ENCODE data around the gene ZGRF1. TPM values are rescaled to one million over a fixed set of nuclear protein-coding genes. Genes with fewer than 3 reads are reported as not detected.
A peak's percentile ranks its signal among the peaks of the same experiment; 100 is the strongest.
"Not testable (repeated sequence)": the region's sequence is repeated elsewhere in the genome, so short reads cannot be mapped to it uniquely, and the experiment has no call there.

The ZGRF1 gene
- polyA plus RNA-seq, 1 experiment = 2.0 TPM

GRCh38 chr4:112557676-112558411 lies 78.9 kb downstream of the ZGRF1 start:
- H3K4me3 ChIP-seq (ENCODE audit: low read depth, low read length) = no peak overlapping the region
- no peaks in the 10 kb centered on the region for H3K27me3 ChIP-seq (ENCODE audit: control insufficient read depth, insufficient read depth, low read length)
- no peak for TF ChIP-seq CTCF (IDR thresholded peaks at IDR 0.05; ENCODE audit: low read depth, low read length)
- no peaks in the 10 kb centered on the region for H3K9me3 ChIP-seq (ENCODE audit: control insufficient read depth, insufficient read depth, low read length)
- CTCF ChIA-PET = no interaction called here
- no peak for DNase-seq (ENCODE audit: low read depth, low spot score)
- no peak overlapping the region for H3K27ac ChIP-seq (ENCODE audit: low read depth, low read length)
- POLR2A ChIA-PET = no interaction called here

- H3K27ac ChIP-seq (ENCODE audit: low read depth, low read length); H3K9me3 ChIP-seq (ENCODE audit: control insufficient read depth, insufficient read depth, low read length); H3K27me3 ChIP-seq (ENCODE audit: control insufficient read depth, insufficient read depth, low read length); DNase-seq (ENCODE audit: low read depth, low spot score); H3K4me3 ChIP-seq (ENCODE audit: low read depth, low read length); POLR2A ChIA-PET: not testable (repeated sequence)
- CTCF ChIA-PET = interaction anchor here (1.3 kb wide), 1 partner anchor 9 kb away, joined by 3 read pairs; no protein-coding TSS in a partner anchor
Measured at GRCh38 chr4:112554271-112554670, 82.4 kb downstream of the ZGRF1 start.

GRCh38 chr4:112552668-112553067 lies 84.0 kb downstream of the ZGRF1 start:
- no peak overlapping the region for H3K4me3 ChIP-seq (ENCODE audit: low read depth, low read length)
- peak; percentile 33 for DNase-seq (ENCODE audit: low read depth, low spot score)
- no peaks in the 10 kb centered on the region for H3K9me3 ChIP-seq (ENCODE audit: control insufficient read depth, insufficient read depth, low read length)
- no peak for TF ChIP-seq CTCF (IDR thresholded peaks at IDR 0.05; ENCODE audit: low read depth, low read length)
- CTCF ChIA-PET = interaction anchor here (0.9 to 1.5 kb wide), 3 partner anchors 10 to 225 kb away, joined by 3 to 8 read pairs (median 5); no protein-coding TSS in a partner anchor
- H3K27me3 ChIP-seq (ENCODE audit: control insufficient read depth, insufficient read depth, low read length) = no peaks in the 10 kb centered on the region
- peak overlapping the region; percentile 43 for H3K27ac ChIP-seq (ENCODE audit: low read depth, low read length)
- POLR2A ChIA-PET = no interaction called here

GRCh38 chr4:112550728-112551127 lies 86.0 kb downstream of the ZGRF1 start:
- POLR2A ChIA-PET = no interaction called here
- CTCF ChIA-PET = interaction anchor here (1.0 kb wide), 1 partner anchor 27 kb away, joined by 3 read pairs; no protein-coding TSS in a partner anchor
- Histone ChIP-seq H3K9me3 (ENCODE audit: control insufficient read depth, insufficient read depth, low read length) (no peaks in the 10 kb centered on the region), H3K27ac (ENCODE audit: low read depth, low read length) (no peak overlapping the region), H3K4me3 (ENCODE audit: low read depth, low read length) (no peak overlapping the region), H3K27me3 (ENCODE audit: control insufficient read depth, insufficient read depth, low read length) (no peaks in the 10 kb centered on the region)
- no peak for TF ChIP-seq CTCF (IDR thresholded peaks at IDR 0.05; ENCODE audit: low read depth, low read length)
- DNase-seq (ENCODE audit: low read depth, low spot score) = peak; percentile 34

GRCh38 chr4:112546476-112546875 lies 90.2 kb downstream of the ZGRF1 start:
- ChIA-PET POLR2A (no interaction called here), CTCF (no interaction called here)
- Histone ChIP-seq H3K9me3 (ENCODE audit: control insufficient read depth, insufficient read depth, low read length) (no peaks in the 10 kb centered on the region), H3K27ac (ENCODE audit: low read depth, low read length) (no peak overlapping the region), H3K4me3 (ENCODE audit: low read depth, low read length) (no peak overlapping the region), H3K27me3 (ENCODE audit: control insufficient read depth, insufficient read depth, low read length) (no peaks in the 10 kb centered on the region)
- no peak for TF ChIP-seq CTCF (IDR thresholded peaks at IDR 0.05; ENCODE audit: low read depth, low read length)
- DNase-seq (ENCODE audit: low read depth, low spot score) = no peak
